PC-9 (cell line): Measurements from ENCODE around the gene AEN. TPM values are rescaled to one million over a fixed set of nuclear protein-coding genes. Genes with fewer than 3 reads are reported as not detected.

Experiments
- BruUV-seq: library from RNA; stranded (reverse); fragments of 400-500 nt; replicated peaks from 2 replicates; lab custom pipeline; 2021; lab: Mats Ljungman, UMichigan
- CTCF ChIA-PET: fragments of 300-600 bp; sonication (Branson Sonifier 250); formaldehyde crosslinking; loops from one replicate; lab custom pipeline; 2022; ENCODE audit warnings: antibody characterized with exemption; lab: Charles Lee
- POLR2A ChIA-PET: fragments of 300-600 bp; sonication (Branson Sonifier 250); formaldehyde crosslinking; loops from one replicate; lab custom pipeline; 2022; ENCODE audit warnings: antibody characterized with exemption; ENCODE audit not compliant: unreplicated experiment; lab: Charles Lee
- DNase-seq, 2 experiments: peaks; one replicate each; pipeline versions ENCODE4 v3.0.0 to v3.0.0-alpha.2; 2015 to 2022; ENCODE audit warnings: mixed read lengths in 1 of 2
- H2AFZ ChIP-seq: fragments of 200-600 bp; sonication (generic); 2 replicates; pipeline ENCODE4 v1.8.1; 2017; ENCODE audit warnings: antibody characterized with exemption
- H3F3A ChIP-seq: fragments of 200-600 bp; sonication (generic); 2 replicates; pipeline ENCODE4 v1.8.1; 2017; ENCODE audit warnings: antibody characterized with exemption, mild to moderate bottlenecking, low read depth; ENCODE audit not compliant: insufficient read depth
- H3K27ac ChIP-seq: fragments of 200-600 bp; sonication (generic); 2 replicates; pipeline ENCODE4 v1.6.1; 2016; ENCODE audit warnings: mixed run types
- H3K27me3 ChIP-seq: fragments of 200-600 bp; sonication (generic); 2 replicates; pipeline ENCODE4 v1.6.1; 2016; ENCODE audit warnings: low read depth, mixed run types; ENCODE audit not compliant: insufficient read depth
- H3K36me3 ChIP-seq: fragments of 200-600 bp; sonication (generic); 2 replicates; pipeline ENCODE4 v1.6.1; 2016; ENCODE audit warnings: low read depth, mixed run types
- H3K4me1 ChIP-seq: fragments of 200-600 bp; sonication (generic); replicated peaks from 2 replicates; pipeline ENCODE4 v1.6.1; 2016; ENCODE audit warnings: mixed run types; ENCODE audit not compliant: insufficient read depth
- H3K4me2 ChIP-seq: fragments of 200-600 bp; sonication (generic); 2 replicates; pipeline ENCODE4 v1.6.1; 2017; ENCODE audit warnings: mixed run types
- H3K4me3 ChIP-seq: fragments of 200-600 bp; sonication (generic); 2 replicates; pipeline ENCODE4 v1.6.1; 2016; ENCODE audit warnings: mixed run types
- H3K79me2 ChIP-seq: fragments of 200-600 bp; sonication (generic); 2 replicates; pipeline ENCODE4 v1.6.1; 2017; ENCODE audit warnings: low read depth, mixed run types
- H3K9me2 ChIP-seq: fragments of 200-600 bp; sonication (generic); 2 replicates; pipeline ENCODE4 v1.8.1; 2017; ENCODE audit warnings: mild to moderate bottlenecking; ENCODE audit not compliant: insufficient read depth
- H3K9me3 ChIP-seq: fragments of 200-600 bp; sonication (generic); 2 replicates; pipeline ENCODE4 v1.8.1; 2016; ENCODE audit warnings: low read depth; ENCODE audit not compliant: insufficient read depth
- H4K20me1 ChIP-seq: fragments of 200-600 bp; sonication (generic); 2 replicates; pipeline ENCODE4 v1.8.1; 2017; ENCODE audit not compliant: insufficient read depth
- CTCF ChIP-seq: fragments of 200-600 bp; sonication (generic); conservative IDR thresholded peaks from 2 replicates; pipeline ENCODE4 v1.6.1; 2017; ENCODE audit warnings: mixed run types, antibody characterized with exemption, mild to moderate bottlenecking, moderate library complexity
- EZH2 ChIP-seq: fragments of 200-600 bp; sonication (generic); IDR thresholded peaks from 2 replicates; pipeline ENCODE4 v1.8.0; 2017; ENCODE audit warnings: antibody characterized with exemption, low read depth
- intact Hi-C: fragments of 100-400 bp; cut with micrococcal nuclease; formaldehyde crosslinking; loops from one replicate; pipeline ENCODE4 v1.10.0; 2022; ENCODE audit not compliant: unreplicated experiment
- total RNA-seq: library from RNA; stranded (reverse); gene quantifications from 2 replicates; pipeline ENCODE4 v1.2.3, GENCODE V29; 2021

The AEN gene
- total RNA-seq, 1 experiment from 2014 or later = 7.8 TPM

- POLR2A ChIA-PET = no interaction called here
Measured at GRCh38 chr15:88655800-88656488, 34.8 kb downstream of the AEN start.

GRCh38 chr15:88656760-88657221, 35.7 kb downstream of the AEN start:
- no TSS peak for BruUV-seq
- ChIA-PET POLR2A (no interaction called here), CTCF (no interaction called here)
- Histone ChIP-seq H3K27me3 (no peaks in the 10 kb centered on the region), H3K27ac (no peak overlapping the region), H3K36me3 (no peaks in the 10 kb centered on the region), H3K4me1 (peaks cover 21% of the 10 kb centered on the region), H4K20me1 (no peaks in the 10 kb centered on the region), H2AFZ (no peak overlapping the region), H3K79me2 (no peaks in the 10 kb centered on the region), H3K4me2 (no peak overlapping the region), H3K9me3 (no peaks in the 10 kb centered on the region), H3K4me3 (no peak overlapping the region), H3K9me2 (no peaks in the 10 kb centered on the region), H3F3A (peaks cover 9% of the 10 kb centered on the region; the same call in 1 of the 2 replicates)
- intact Hi-C loops = loop anchor here (1.0 to 10.0 kb wide), 4 partner anchors 178 to 586 kb away; partner anchors contain the start of gene FANCI
- DNase-seq = no peak
- TF ChIP-seq CTCF (no peak), EZH2 (no peak)

More at GRCh38 chr15:88655800-88656488, 34.8 kb downstream of the AEN start:
- peaks cover 21% of the 10 kb centered on the region for H3K4me1 ChIP-seq
- H3K79me2 ChIP-seq = no peaks in the 10 kb centered on the region
- intact Hi-C loops = loop anchor here (2.0 to 10.0 kb wide), 3 partner anchors 241 to 586 kb away; partner anchors contain the start of gene FANCI
- H2AFZ ChIP-seq = no peak overlapping the region
- TF ChIP-seq EZH2 (no peak), CTCF (no peak)
- no peaks in the 10 kb centered on the region for H3K9me3 ChIP-seq
- H3K4me3 ChIP-seq = no peak overlapping the region
- no peaks in the 10 kb centered on the region for H3K9me2 ChIP-seq
- no peak overlapping the region for H3K4me2 ChIP-seq
- peaks cover 9% of the 10 kb centered on the region; the same call in 1 of the 2 replicates for H3F3A ChIP-seq
- DNase-seq = no peak
- no peak overlapping the region for H3K27ac ChIP-seq
- H3K27me3 ChIP-seq = no peaks in the 10 kb centered on the region
- CTCF ChIA-PET = interaction anchor here (0.7 kb wide), 1 partner anchor 413 kb away, joined by 3 read pairs; no protein-coding TSS in a partner anchor
- no peaks in the 10 kb centered on the region for H3K36me3 ChIP-seq
- BruUV-seq = no TSS peak
- H4K20me1 ChIP-seq = no peaks in the 10 kb centered on the region

- no peak overlapping the region for H3K27ac ChIP-seq
- no TSS peak for BruUV-seq
- no peak overlapping the region for H3K4me2 ChIP-seq
- H3K9me3 ChIP-seq = no peaks in the 10 kb centered on the region
- no peak overlapping the region for H2AFZ ChIP-seq
- H3K27me3 ChIP-seq = no peaks in the 10 kb centered on the region
- peaks cover 21% of the 10 kb centered on the region for H3K4me1 ChIP-seq
- H3K36me3 ChIP-seq = no peaks in the 10 kb centered on the region
- ChIA-PET POLR2A (interaction anchor here (0.6 kb wide), 1 partner anchor 262 kb away, joined by 8 read pairs; no protein-coding TSS in a partner anchor), CTCF (interaction anchor here (1.4 kb wide), 1 partner anchor 19 kb away, joined by 3 read pairs; the partner anchor contains the start of gene ISG20)
- no peak for DNase-seq
- H3K4me3 ChIP-seq = no peak overlapping the region
- no peaks in the 10 kb centered on the region for H4K20me1 ChIP-seq
- H3F3A ChIP-seq = peaks cover 9% of the 10 kb centered on the region; the same call in 1 of the 2 replicates
- no peak for TF ChIP-seq EZH2
- TF ChIP-seq CTCF = peak; percentile 87
- H3K9me2 ChIP-seq = no peaks in the 10 kb centered on the region
- H3K79me2 ChIP-seq = no peaks in the 10 kb centered on the region
- intact Hi-C loops = loop anchor here (1.0 to 10.0 kb wide), 5 partner anchors 43 to 585 kb away; partner anchors contain the start of gene FANCI
Measured at GRCh38 chr15:88657326-88658069, 36.4 kb downstream of the AEN start.
